ENCODE data around the gene RAET1L.
"Not testable (repeated sequence)": the region's sequence is repeated elsewhere in the genome, so short reads cannot be mapped to it uniquely, and the experiment has no call there.

Gene RAET1L

GRCh38 chr6:150015281-150016001 is 9.9 kb downstream of the RAET1L start:
- not testable (repeated sequence) for DNase-seq

- not testable (repeated sequence) for DNase-seq
Observed at GRCh38 chr6:150014623-150015280, 10.6 kb downstream of the RAET1L start.

GRCh38 chr6:150013785-150014622 is 11.3 kb downstream of the RAET1L start:
- not testable (repeated sequence) for DNase-seq

DNA sequence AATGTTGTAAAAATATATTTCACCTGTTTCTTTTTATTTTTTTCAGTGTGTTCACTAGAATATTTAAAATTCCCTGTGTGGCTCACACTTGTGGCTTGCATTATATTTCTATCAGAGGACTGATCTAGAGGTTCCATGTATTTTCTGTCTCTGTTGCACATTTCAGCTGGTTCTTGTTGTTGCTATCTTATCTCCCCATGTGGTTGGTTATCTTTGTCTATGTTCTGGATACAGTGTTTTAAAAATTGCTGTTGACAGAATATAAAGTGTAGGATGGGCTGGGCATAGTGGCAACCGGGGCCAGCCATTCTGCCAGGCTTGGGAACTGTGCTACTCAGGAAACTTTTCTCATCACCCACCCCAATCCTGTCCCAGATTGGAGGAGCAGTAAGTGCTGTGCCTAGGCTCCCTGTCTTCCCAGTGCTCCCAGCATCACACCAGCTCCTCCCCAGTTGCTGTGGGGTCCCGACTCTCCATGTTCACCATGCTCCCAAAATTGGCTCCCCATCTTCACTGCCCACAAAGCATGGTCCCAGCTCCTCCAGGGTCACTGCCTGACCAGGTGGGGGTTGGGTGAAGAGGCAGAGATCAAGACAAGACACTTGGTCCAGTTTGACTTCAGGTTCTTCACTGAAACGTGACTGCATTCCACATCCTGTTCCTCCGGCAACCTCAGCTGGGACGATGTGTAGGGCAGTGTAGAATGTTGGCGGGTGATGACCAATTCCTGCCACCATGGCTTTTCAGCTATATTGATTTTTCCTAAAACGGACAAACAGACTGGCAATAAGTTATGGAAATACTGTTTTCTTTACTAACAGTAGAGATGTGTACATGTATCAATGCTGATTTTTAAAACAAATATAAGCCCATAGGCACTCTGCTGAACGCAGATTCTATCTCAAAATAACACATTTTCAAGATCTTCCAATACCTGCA is 12.2 kb downstream of the RAET1L start:
- not testable (repeated sequence) for DNase-seq

DNA sequence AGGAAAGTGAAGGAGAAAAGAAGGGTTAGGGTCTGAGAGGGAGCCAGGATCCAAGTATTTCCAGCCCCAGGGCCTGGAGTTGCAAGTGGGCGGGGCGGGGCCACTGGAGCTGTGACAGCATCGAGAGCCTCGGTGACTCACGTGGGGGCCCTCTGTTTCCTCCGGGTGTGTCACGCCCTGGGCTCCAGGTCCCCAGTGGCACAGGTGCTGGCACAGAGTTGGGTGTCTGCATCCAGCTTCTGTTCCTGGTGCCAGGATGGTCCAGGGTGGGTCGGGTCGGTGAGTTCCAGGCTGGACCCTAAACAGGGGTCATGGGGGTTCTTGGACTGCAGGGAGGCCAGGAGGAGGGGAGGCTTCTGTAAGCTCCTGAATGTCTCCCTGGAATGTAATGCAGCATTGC is 16.7 kb downstream of the RAET1L start:
- DNase-seq = no peak

DNA sequence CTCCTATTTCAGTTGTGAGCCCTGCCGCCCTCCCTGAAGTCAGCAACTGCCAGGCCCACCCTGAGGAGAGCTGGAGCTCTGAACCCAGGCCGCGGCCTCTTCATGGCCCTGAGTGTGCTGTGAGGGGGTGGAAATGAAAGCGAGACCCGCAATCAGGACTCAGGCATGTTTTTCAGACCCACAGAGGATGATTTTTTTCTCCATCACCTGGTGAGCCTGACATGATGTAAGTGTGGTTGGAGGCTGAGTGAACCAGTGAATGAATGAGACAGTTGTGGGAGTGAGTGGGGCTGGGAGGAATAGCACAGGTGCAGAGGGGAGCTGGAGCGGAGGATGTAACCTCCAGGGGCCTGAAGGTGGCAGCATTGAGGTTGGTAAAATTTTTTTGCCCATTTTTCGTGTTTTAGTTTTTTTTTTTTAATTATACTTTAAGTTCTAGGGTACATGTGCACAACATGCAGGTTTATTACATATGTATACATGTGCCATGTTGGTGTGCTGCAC is 18.3 kb downstream of the RAET1L start:
- no peak for DNase-seq

DNA sequence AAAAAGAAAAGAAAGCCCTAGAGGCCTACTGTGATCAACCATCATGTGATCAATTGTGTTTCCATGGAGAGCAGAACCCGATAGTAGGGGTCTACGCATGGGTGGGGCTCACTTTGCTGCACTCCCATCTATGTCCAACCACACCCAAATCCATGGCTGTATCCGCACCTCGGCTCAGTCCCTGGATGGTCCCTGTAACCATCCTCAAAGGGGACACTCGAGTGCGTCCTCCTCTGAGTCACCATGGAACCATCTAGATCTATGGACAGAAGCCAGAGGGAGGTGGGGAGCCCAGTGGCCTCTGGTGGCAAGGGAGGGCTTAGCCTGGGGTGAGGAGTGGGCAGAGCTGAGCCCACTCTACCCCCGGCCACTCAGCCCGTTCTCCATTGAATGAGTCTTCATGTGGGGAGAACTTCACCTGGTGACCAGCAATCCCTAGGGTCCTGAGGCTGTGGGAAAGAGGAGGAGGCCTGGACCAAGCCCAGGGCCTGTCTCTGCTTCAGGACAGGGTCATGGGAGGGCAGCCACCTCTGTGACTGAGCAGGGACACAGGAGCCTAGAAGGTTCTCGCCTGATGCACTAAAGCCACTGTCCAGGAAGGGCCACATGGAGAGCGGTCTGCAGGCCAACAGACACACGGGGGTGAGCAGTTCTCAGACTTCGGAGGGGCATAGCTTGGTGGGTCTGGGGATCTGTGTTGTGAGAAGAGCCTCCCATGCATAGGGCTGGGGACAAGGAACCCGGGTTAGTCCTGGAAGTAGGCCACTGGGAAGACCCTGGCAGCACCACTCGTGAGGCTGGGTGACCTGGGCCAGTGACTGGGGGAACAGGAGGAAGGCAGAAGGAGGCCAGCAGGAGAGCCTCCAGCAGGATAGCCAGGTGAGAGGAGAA is 19.3 kb downstream of the RAET1L start:
- no peak for DNase-seq

- peak; percentile 71 for DNase-seq
Observed at GRCh38 chr6:150004783-150005717, 20.3 kb downstream of the RAET1L start.

- no peak for DNase-seq
Observed at GRCh38 chr6:150004101-150004782, 21.1 kb downstream of the RAET1L start.

- DNase-seq = not testable (repeated sequence)
Observed at GRCh38 chr6:150003599-150003998, 21.7 kb downstream of the RAET1L start.

GRCh38 chr6:150002710-150003109 is 22.6 kb downstream of the RAET1L start:
- no peak for DNase-seq

DNA sequence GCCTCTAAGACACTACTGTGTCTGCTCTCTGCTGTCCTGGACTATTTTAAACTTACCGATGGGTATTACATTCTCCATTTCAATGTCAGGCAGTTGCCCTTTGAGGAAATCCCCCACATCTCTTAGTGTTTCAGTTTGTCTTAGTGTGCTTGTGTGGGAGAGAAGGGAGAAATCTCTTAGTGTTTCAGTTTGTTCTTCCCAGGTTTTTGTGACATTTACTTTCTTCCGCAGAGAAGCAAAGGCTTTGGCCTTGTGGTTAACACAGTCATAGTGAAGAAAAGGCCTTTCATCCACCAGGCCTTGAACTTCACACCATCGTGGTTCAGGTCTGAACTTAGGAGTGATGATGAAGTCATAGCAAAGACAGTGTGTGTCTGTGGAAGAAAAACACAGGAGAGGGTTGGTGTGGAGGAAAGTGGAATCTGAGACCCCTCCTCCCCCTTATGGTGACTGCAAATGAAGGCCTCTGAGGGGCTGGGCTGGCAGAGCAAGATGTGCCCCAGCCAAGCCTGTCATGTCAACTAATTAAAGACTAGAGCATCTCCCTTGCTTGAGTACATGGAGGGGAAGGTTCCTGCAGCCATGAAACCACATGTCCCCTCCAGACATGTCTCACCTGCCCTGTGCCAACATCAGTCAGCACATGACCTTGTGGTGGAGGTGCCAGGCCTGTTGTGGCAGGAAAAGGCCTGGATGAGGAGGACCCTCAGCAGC is 23.9 kb downstream of the RAET1L start:
- DNase-seq = peak; percentile 31

DNA sequence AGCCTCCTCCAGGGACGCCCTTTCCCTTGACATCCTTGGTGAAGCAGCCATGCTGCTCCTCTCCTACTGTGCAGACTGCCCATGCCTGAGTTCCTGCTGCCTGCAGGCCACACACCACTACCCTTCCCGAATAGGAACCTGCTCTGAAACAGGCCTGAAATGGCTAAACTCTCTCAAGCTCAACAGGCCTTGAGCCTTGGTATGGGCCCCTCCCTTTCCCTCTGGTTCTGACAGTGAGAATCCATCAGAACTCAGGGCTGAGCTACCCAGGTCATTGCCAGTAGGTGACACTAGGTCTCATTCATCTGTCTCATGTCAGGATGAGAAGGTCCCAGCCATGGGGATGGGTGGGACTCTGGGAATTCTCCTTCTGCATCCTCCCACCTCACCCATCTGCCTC is 25.7 kb downstream of the RAET1L start:
- DNase-seq = no peak

GRCh38 chr6:149995971-149996370 is 29.4 kb downstream of the RAET1L start:
- no peak for DNase-seq

- no peak for DNase-seq
Observed at GRCh38 chr6:149995235-149995750, 30.0 kb downstream of the RAET1L start.

DNA sequence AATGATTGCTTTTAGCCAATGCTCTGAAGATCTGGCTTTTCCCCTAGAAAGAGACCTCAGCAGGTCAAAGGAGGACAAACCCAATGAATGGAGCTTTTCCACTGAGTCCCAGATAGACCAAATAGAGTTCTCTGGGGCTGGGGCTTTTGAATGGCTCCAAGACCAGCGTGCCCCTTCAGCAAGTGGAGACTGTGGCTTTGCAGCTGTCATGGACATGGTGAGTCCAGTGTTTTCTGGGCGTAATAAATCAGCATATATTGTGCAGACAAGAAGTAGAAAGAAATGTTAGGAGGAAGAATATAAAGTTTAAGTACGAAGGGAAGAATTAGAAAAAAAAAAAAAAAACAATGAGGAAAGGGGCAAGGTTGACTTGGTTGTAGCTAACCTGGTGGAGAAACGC is 33.5 kb downstream of the RAET1L start:
- DNase-seq = no peak

- DNase-seq = not testable (repeated sequence)
Observed at GRCh38 chr6:149991472-149991795, 33.9 kb downstream of the RAET1L start.

DNA sequence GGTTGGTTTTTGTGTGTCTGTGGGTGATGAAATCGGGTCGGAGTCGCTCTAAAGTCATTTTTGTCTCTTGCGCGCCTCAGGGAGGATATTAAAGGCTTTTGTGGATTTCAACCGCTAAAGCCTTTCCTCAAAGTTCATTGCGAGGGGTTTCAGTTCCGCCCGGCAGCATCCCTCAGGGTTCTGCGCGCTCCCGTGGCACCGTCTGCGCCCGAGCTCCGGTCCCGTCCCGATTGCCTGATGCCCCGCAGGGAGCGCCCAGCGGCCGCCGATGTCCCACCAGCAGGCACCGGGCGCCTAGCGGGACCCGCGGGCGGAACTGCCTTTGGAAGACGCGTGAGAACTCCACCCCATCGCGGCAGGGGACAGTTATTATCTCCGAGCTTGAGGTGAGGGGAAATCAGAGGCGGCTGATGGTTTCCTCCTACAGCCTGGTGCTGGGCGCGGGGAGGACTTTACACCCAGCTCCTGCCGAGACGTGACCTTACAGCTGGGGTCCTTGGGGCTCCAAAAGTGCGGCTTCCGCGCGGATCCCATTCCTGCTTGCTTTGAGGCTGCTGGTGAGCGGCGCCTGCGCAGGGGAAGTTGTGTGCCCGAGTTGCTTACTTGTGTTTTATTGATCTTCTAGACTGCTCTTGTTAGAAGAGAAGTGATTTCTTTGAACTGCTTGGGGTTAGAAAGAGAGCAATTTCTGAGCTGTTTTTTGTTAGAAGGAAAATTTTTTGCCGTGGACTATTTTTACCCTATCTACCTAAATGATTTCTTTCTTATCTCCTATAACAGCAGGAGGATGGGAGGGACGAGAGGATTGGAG is 34.5 kb downstream of the RAET1L start:
- peak; percentile 91 for DNase-seq
